ENCODE measurements around the gene TMTC3.

The TMTC3 gene

GRCh38 chr12:88228720-88229119, 86.6 kb downstream of the TMTC3 start:
- no peak for DNase-seq

DNA sequence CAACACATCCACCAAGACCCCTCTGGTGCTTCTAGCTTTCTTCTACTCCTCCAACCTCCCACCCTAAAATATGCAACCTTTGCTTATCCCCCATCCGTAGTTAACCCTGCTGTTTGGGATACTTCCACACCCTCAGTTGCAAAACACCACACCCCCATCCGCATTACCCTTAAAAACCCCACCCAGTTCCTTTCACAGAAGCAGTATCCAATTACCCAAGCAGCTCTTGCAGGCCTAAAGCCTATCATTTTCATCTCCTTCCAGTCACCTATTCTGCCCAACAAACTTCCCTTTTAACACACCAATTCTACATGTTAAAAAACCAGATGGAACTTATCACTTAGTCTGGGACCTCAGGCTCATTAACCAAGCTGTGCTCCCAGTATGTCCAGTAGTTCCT, 88.2 kb downstream of the TMTC3 start:
- DNase-seq = no peak

DNA sequence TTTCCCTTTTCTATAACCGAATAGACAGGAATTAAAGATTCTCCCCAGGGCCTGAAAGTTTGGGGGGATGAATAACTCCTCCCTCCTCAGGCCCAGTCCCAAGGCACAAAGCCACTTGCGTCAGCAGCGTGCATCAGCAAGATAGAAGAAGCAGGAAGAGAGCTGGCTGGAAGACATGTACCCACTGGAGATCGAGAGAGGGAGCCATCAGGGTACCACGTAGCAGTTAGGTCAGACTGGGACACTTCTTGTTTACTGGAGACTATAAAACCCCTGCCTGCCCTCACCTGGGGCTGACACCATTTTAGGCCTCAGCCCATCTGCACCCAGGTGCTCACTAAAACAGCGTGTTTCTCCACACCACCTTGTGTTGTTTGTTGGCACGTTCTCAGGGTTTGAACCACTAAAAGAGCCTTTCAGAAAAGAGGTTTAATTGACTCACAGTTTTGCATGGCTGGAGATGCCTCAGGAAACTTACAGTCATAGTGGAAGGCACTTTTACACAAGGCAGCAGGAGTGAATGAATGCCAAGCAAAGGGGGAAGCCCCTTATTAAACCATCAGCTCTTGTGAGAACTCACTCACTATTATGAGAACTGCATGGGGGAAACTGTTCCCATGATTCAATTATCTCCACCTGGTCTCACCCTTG, 93.2 kb downstream of the TMTC3 start:
- DNase-seq = no peak

GRCh38 chr12:88237954-88238353, 95.8 kb downstream of the TMTC3 start:
- DNase-seq = no peak

DNA sequence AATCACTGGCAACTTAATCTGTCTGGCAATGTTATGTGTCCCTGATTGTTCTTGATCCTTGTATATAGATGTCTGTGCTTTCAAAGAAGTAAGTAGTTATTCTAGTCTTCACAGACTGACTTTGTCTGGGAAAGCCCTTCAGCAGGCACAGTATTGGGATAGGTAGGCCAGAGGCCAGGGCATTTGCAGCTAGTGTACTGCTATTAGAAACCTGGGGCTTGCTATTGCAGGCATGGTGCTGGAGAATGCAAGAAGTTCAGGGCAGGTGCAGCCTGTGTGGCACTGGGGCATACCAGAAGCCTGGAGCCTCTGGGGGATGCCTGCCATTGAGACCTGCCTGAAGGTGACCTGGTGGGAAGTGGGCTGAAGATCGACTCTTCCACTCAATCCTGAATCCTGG, 96.3 kb downstream of the TMTC3 start:
- DNase-seq = no peak

DNA sequence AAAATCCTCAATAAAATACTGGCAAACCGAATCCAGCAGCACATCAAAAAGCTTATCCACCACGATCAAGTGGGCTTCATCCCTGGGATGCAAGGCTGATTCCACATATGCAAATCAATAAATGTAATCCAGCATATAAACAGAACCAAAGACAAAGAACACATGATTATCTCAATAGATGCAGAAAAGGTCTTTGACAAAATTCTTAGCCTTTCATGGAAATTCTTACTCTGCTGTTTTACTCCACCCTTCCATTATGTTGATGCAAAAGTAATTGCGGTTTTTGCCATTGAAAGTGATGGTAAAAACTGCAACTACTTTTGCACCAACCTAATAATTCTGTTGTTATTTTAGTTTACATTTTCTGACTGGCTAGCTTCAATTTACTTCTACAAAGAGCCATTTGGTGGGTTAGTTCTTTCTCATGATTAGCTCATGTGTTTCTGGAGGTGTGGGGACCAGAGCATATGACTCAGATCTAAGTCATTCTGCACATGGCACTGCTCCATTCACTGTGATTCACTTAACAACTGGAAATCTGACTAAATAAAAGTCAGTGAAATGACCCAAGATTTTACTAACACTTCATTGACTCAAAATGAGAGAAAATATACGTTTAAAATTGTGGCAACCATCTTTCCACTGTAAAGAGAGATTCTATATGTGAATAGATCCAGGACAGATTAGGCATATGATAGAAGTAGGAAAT, 99.9 kb downstream of the TMTC3 start:
- DNase-seq = no peak

DNA sequence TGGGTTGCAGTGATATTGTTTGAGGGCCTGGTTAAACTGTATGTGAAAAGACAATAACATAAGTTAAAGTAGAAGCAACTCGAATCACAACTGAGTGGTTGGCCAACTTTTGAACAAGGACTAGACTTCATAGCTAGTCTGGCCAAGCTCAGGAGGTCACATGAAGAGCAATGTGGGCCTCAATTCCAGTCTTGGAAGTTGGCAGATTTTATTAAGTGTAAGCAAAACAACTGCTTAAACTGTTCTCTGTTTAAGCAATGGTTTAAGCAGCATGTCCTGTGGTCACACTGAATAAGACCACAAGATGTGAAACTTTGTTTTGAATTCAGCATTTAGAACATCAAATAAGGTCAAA, 100.4 kb downstream of the TMTC3 start:
- DNase-seq = no peak

- DNase-seq = no peak
Observed at GRCh38 chr12:88242939-88243338, 100.8 kb downstream of the TMTC3 start.

DNA sequence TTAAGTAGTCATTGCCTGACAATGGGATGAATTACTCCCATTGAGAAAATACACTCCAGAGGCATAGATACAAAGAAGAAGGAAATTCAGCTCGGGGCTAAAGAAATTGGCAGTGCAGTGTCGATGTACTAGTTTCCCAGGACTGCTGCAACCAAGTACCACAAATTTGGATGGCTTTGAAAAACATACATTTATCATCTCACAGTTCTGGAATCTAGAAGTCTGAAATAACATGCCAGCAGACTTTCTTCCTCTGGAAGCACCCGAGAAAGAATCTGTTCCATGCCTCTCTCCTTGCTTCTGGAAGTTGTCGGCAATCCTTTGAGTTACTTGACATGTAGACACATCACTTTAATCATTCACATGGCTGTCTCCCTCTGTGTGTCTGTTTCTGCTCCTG, 101.9 kb downstream of the TMTC3 start:
- DNase-seq = no peak

GRCh38 chr12:88245905-88246304, 103.8 kb downstream of the TMTC3 start:
- no peak for DNase-seq

DNA sequence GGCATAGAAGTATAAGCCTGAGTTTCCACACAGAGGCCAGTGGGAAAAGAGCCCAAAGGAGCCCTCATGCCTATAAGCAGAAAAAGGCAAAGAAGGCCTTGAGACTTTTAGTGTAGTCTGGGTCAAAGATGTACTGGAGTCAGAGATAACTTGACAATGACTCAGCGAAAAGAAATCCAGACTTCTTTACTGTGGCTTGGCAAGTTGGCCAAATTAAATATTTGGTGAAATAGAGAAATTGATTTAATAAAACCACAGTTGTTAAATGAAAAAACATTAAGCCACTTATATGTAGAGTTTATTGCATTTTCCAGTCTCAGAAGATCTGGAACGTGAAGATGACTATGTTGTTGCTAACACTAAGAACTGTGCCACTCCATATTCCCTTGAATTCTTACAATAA, 105.1 kb downstream of the TMTC3 start:
- no peak for DNase-seq

- no peak for DNase-seq
Observed at GRCh38 chr12:88248606-88249005, 106.5 kb downstream of the TMTC3 start.

Data from NCI-H2081 (cell line).